Fibroblast of mammary gland (primary cell): ENCODE data around the gene ETHE1.

Experiments used
- DNase-seq: peaks from one replicate; pipeline ENCODE4 v3.0.0-alpha.2; 2010; ENCODE audit warnings: low read depth
- H3K4me3 ChIP-seq: 2 replicates; pipeline ENCODE4 v1.5.1; 2011; ENCODE audit warnings: low read depth, mild to moderate bottlenecking, low read length, moderate library complexity; ENCODE audit not compliant: control insufficient read depth
- CTCF ChIP-seq: conservative IDR thresholded peaks from 2 replicates; pipeline ENCODE4 v1.5.1; 2011; ENCODE audit warnings: low read depth, low read length, inconsistent platforms; ENCODE audit not compliant: control insufficient read depth, insufficient read depth

ETHE1 gene

GRCh38 chr19:43526884-43527859 is at the start of gene ETHE1:
Gene ETHE1 (minus strand): TSS chr19:43527201. CDS start chr19:43527177, 24 bp downstream.
- TF ChIP-seq CTCF: no peak
- DNase-seq: peak; percentile 31
- H3K4me3 ChIP-seq: peak within 1 kb of the TSS; percentile 85

DNA sequence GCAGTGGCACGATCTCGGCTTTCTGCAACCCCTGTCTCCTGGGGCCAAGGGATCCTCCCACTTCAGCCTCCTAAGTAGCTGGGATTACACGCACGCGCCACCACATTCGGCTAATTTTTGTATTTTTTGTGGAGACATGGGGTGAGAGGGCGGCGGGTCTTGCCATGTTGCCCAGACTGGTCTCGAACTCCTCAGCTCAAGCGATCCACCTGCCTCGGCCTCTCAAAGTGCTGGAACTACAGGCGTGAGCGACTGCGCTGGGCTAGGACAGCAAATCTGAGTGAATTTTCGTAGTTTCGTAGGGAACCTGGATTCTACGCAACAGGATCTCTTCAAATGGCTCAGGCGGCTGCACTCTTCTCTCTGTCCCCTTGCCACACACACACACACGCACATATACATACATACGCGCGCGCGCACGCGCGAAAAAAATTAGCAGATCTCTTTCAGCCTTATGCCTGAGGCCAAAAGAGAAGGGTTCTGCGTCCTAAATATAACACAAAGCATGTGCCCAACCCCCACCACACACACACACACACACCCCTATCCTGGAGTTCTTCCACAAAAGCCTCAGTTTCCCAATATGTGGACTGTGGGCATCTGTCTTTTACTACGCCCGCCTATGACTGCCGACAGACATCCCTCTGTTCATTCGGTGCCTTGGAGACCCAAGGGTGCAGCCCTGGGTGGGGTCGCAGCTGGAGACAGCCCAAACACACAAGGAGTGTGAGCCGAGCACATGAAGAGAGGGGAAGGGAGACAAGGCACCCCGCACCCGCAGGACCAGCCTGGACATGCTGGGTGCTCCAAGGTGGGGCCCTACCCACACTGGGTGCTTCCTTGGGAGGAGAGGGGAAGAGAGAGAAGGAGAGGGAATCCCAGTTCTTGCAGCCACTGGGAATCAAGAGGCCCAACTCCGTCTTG is 49.2 kb upstream of the ETHE1 start:
- peak overlapping the region; percentile 46 for H3K4me3 ChIP-seq
- no peak for TF ChIP-seq CTCF
- no peak for DNase-seq

- DNase-seq: peak; percentile 98
- H3K4me3 ChIP-seq: peak within 1 kb of the TSS; percentile 97
- no peak for TF ChIP-seq CTCF
These were observed 48.4 kb upstream of the ETHE1 start, which contains the start of the genes PINLYP and XRCC1 for GRCh38 chr19:43575156-43575950. Gene PINLYP (plus strand): TSS chr19:43575801. CDS start chr19:43577192, 1,391 bp downstream. Gene XRCC1 (minus strand): TSS chr19:43575527. CDS start chr19:43575458, 69 bp downstream.

DNA sequence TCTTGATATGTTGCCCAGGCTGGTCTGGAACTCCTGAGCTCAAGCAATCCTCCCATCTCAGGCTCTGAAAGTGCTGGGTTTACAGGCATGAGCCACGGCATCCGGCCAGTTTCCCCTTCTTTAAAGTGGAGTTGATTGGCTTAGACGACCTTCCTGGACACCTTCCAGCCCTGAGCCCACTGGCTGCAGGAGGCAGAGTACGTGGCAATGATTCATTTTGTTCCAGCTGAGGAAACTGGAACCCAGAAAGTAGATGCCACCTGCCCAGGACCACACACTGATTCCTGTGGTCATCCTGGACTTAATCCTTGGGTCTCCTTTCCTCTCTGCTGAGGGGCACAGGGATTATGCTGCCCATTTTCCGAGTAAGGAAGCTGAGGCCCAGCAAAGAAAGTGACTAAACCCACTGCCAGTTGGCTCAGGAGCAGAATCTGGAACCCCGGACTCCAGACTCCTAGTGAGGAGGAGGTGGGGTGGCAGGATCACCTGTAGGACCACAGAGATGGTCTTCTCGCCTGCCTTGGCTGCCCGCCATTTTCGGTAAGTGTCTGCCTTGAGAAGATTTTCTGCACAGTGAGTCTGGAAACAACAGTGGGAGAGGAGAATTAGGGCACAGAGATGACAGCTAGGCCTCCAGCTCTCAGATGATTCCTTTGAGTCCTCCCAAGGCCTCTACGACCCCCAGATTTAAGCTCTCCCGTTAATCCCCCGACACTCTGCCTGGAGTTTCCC is 47.6 kb upstream of the ETHE1 start:
- peak; percentile 55 for DNase-seq

DNA sequence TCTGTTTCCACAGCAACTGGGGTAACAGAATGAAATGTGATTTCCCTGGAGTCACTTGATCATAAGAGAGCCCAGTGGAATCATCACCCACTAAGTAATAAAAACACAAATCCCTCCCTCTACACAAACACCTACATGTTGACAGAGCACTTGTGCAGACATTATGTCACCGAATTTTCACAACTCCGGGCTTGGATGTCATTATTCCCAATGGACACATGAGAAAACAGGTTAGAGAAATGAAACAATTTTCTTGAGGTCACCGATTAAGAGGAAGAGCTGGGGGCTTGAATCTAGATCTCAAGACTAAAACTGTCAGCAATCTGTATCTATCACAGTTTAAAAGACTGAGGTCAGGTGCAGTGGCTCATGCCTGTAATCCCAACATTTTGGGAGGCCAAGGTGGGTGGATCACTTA is 45.2 kb upstream of the ETHE1 start:
- TF ChIP-seq CTCF: no peak
- no peak for DNase-seq
- no peak overlapping the region for H3K4me3 ChIP-seq

More for the DNA sequence above, 47.6 kb upstream of the ETHE1 start:
- no peak for TF ChIP-seq CTCF
- peak overlapping the region; percentile 97 for H3K4me3 ChIP-seq
